Gastrocnemius medialis (tissue), 4 donors: ENCODE results near the gene GAB2.

Experiments
- CTCF ChIP-seq, 5 experiments: fragments of 450-650 bp in 3 of 5; fragments of 200-600 bp in 2 of 5; sonication (generic) in 2 of 5; IDR thresholded peaks in 4 of 5; conservative IDR thresholded peaks in 1 of 5; 1 replicate in 4 of 5; 2 replicates in 1 of 5; pipeline ENCODE4 v1.5.1; 2016 to 2019; ENCODE audit warnings: antibody characterized with exemption in 5 of 5, mild to moderate bottlenecking in 3 of 5, moderate library complexity in 3 of 5
- POLR2A ChIP-seq, 2 donors: fragments of 450-650 bp; IDR thresholded peaks; one replicate each; pipeline ENCODE4 v1.6.1; 2017; ENCODE audit warnings: antibody characterized with exemption in 2 of 2, mild to moderate bottlenecking in 2 of 2, moderate library complexity in 2 of 2

GRCh38 chr11:78361228-78361627 lies 56.4 kb downstream of the GAB2 start:
- no peak for TF ChIP-seq CTCF (IDR thresholded peaks at IDR 0.05 in 4 of 5, conservative IDR thresholded peaks at IDR 0.05 in 1 of 5)
- TF ChIP-seq POLR2A (IDR thresholded peaks at IDR 0.05) = no peak
